Smooth muscle cell (in vitro differentiated cells): ENCODE results near the gene NHSL1. TPM values are rescaled to one million over a fixed set of nuclear protein-coding genes. Genes with fewer than 3 reads are reported as not detected.

Source experiments
- DNase-seq: peaks from one replicate; lab custom pipeline; 2025; ENCODE audit not compliant: unreplicated experiment; lab: John Stamatoyannopoulos, UW
- H2AFZ ChIP-seq: fragments of 200-600 bp; sonication (generic); 2 replicates; pipeline ENCODE4 v1.6.0; 2016; ENCODE audit warnings: antibody characterized with exemption, low read depth, mild to moderate bottlenecking
- H3F3A ChIP-seq: fragments of 200-600 bp; sonication (generic); 2 replicates; pipeline ENCODE4 v1.6.0; 2017; ENCODE audit warnings: antibody characterized with exemption, low read depth
- H3K27ac ChIP-seq: fragments of 200-600 bp; sonication (generic); 2 replicates; pipeline ENCODE4 v1.5.1; 2016; ENCODE audit warnings: low read depth, mild to moderate bottlenecking
- H3K27me3 ChIP-seq: fragments of 200-600 bp; sonication (generic); 2 replicates; pipeline ENCODE4 v1.6.1; 2016; ENCODE audit warnings: low read depth, mild to moderate bottlenecking
- H3K36me3 ChIP-seq: fragments of 200-600 bp; sonication (generic); 2 replicates; pipeline ENCODE4 v1.5.1; 2016; ENCODE audit warnings: low read depth
- H3K4me1 ChIP-seq: fragments of 200-600 bp; sonication (generic); 2 replicates; pipeline ENCODE4 v1.5.1; 2016; ENCODE audit warnings: low read depth
- H3K4me2 ChIP-seq: fragments of 200-600 bp; sonication (generic); 2 replicates; pipeline ENCODE4 v1.6.0; 2016; ENCODE audit warnings: mild to moderate bottlenecking
- H3K4me3 ChIP-seq: fragments of 200-600 bp; sonication (generic); 2 replicates; pipeline ENCODE4 v1.5.1; 2016; ENCODE audit warnings: mild to moderate bottlenecking
- H3K79me2 ChIP-seq: fragments of 200-600 bp; sonication (generic); 2 replicates; pipeline ENCODE4 v1.6.0; 2016; ENCODE audit warnings: low read depth, mild to moderate bottlenecking
- H3K9ac ChIP-seq: fragments of 200-600 bp; sonication (generic); 2 replicates; pipeline ENCODE4 v1.6.0; 2016; ENCODE audit warnings: low read depth
- H3K9me3 ChIP-seq: fragments of 200-600 bp; sonication (generic); replicated peaks from 2 replicates; pipeline ENCODE4 v1.5.1; 2016; ENCODE audit warnings: low read depth
- H4K20me1 ChIP-seq: fragments of 200-600 bp; sonication (generic); 2 replicates; pipeline ENCODE4 v1.6.0; 2016; ENCODE audit warnings: low read depth
- whole genome bisulfite sequencing: methylation state at CpG from one replicate; pipeline ENCODE4 v1.1.7; 2016; ENCODE audit warnings: low lambda C conversion rate; 5-methylcytosine and 5-hydroxymethylcytosine counted together
- polyA plus RNA-seq: library from polyadenylated mRNA; unstranded; fragments of >200 nt; fragmentation: Nextera tagmentation; extraction: Ambion mirVana; gene quantifications from 2 replicates; pipeline ENCODE4 v1.2.1, GENCODE V29; 2016
- total RNA-seq: library from RNA; depleted of rRNA; stranded (reverse); fragments of >200 nt; gene quantifications from 2 replicates; pipeline ENCODE4 v1.2.3, GENCODE V29; 2014
- TF ChIP-seq, protein P1 (sequence below): fragments of 200-600 bp; sonication (generic); IDR thresholded peaks from 2 replicates; pipeline ENCODE4 v1.5.1; 2017; ENCODE audit warnings: borderline replicate concordance, mild to moderate bottlenecking, antibody characterized with exemption; ENCODE audit not compliant: insufficient read depth, poor library complexity, severe bottlenecking

NHSL1 gene
- total and polyA plus RNA-seq, 2 experiments from 2014 or later = 6.6 to 7.2 TPM

DNA sequence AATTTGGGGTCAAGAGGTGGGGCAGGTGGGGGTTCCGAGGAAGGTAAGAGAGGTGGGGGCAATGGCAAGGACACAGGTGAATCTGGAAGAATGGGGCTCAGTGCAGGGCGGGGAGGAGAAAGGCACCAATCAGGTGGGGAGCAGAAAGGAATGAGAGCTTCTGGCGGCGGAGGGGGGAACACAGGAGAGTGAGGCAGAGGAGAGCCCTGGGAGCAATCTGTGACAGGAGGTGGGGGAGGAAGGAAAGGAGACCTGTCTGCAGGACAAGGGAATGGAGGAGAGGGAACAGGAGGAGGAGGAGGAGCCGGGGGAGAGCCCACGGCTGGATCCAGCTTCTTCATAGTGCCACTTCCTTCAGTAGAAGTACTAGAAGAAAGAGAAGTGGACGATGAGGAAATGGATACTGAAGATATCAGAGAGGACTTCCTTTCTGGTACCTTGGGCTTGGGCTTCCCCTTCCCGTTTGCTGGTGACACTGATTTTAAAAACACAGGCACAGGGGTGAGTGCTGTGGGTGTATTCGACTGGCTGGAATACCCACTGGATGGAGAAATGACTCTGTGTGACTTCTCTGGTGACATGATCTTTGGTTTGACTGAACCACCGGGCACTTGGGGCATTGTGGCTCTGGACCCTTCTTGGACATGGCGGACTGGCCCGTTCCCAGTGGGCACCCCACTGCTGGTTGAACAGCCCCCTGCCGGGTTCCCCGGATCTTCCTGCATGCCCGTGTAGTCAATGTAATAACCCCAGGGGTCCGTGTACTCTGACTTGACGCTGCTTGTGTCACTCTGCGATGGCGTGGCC lies 67.8 kb downstream of the NHSL1 start:
- no peaks in the 10 kb centered on the region for H3K9me3 ChIP-seq
- no peaks in the 10 kb centered on the region for H4K20me1 ChIP-seq
- TF ChIP-seq, protein P1, sequence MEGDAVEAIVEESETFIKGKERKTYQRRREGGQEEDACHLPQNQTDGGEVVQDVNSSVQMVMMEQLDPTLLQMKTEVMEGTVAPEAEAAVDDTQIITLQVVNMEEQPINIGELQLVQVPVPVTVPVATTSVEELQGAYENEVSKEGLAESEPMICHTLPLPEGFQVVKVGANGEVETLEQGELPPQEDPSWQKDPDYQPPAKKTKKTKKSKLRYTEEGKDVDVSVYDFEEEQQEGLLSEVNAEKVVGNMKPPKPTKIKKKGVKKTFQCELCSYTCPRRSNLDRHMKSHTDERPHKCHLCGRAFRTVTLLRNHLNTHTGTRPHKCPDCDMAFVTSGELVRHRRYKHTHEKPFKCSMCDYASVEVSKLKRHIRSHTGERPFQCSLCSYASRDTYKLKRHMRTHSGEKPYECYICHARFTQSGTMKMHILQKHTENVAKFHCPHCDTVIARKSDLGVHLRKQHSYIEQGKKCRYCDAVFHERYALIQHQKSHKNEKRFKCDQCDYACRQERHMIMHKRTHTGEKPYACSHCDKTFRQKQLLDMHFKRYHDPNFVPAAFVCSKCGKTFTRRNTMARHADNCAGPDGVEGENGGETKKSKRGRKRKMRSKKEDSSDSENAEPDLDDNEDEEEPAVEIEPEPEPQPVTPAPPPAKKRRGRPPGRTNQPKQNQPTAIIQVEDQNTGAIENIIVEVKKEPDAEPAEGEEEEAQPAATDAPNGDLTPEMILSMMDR = no peak
- no peaks in the 10 kb centered on the region for H3F3A ChIP-seq
- H3K27ac ChIP-seq = no peak overlapping the region
- H3K4me3 ChIP-seq = no peak overlapping the region
- H3K4me1 ChIP-seq = no peaks in the 10 kb centered on the region
- no peaks in the 10 kb centered on the region for H3K27me3 ChIP-seq
- 93% methylated on average over 18 of the region's 19 CpGs for WGBS
- no peak overlapping the region for H3K9ac ChIP-seq
- no peaks in the 10 kb centered on the region for H3K79me2 ChIP-seq
- H3K4me2 ChIP-seq = no peak overlapping the region
- no peaks in the 10 kb centered on the region for H3K36me3 ChIP-seq
- no peak overlapping the region for H2AFZ ChIP-seq
- no peak for DNase-seq

DNA sequence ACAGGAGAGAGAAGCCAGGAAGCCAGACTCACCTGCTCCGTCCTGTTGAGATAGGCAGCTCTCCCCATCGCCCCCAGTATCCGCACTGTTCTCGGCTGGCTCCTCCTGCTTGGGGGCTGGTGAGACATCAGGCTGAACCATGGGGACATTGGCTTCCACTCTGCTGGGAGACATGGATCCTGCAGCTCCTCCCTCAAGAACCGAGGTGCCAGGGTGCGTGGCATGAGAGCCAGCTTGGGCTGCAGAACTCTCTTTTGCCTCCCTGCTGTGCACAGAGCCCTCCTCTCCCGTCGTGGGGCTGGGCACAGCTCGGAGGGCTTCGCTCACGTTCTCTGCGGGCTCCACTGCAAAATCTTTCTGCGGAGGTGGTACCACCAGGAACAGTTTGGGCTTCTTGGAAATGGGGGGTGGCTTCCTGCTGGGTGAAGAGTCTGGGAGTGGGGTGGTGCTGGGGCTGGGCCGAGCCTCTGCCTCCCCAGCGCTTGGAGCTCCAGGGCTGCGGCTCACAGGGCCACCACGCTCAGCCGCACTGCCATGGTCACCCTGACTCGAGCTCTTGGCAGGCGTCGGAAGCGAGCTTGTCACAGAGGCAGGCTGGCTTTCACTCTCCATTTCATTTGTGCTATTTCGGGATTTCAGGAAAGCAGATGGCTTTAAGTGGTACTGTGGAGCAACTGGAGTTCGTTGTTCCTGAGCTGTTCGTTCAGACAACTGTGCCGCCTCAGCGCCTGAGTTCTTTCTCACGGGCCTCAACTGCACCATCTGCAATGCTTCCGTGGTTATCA lies 68.7 kb downstream of the NHSL1 start:
- Histone ChIP-seq H3F3A (no peaks in the 10 kb centered on the region), H3K4me1 (no peaks in the 10 kb centered on the region), H3K79me2 (no peaks in the 10 kb centered on the region), H3K4me2 (no peak overlapping the region), H2AFZ (no peak overlapping the region), H3K9me3 (no peaks in the 10 kb centered on the region), H3K4me3 (no peak overlapping the region), H3K27ac (no peak overlapping the region), H3K9ac (no peak overlapping the region), H3K27me3 (no peaks in the 10 kb centered on the region), H3K36me3 (no peaks in the 10 kb centered on the region), H4K20me1 (no peaks in the 10 kb centered on the region)
- TF ChIP-seq, protein P1 = no peak
- 92% methylated on average over 29 of the region's 29 CpGs for WGBS
- no peak for DNase-seq

DNA sequence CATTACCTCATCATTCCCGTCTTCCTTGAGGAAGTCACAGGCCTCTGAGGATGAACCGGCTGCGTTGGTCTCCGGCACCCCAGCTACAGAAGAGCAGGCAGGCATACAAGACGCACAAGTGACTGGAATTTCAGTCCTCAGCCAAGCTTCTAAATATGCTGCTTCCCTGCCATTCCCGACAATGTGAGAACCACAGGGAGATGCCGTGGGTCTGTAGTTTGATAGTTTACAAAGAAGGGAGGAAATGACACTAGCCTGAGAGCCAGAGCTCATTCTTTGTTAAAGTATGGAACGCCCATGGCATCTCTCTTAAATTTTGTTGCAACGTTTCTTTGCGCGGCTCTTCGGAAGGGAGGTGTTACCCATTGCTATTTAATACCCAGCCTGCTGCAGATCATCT lies 69.5 kb downstream of the NHSL1 start:
- Histone ChIP-seq H3K27ac (no peak overlapping the region), H3F3A (no peaks in the 10 kb centered on the region), H3K79me2 (no peaks in the 10 kb centered on the region), H4K20me1 (no peaks in the 10 kb centered on the region), H3K9ac (no peak overlapping the region), H3K36me3 (no peaks in the 10 kb centered on the region), H2AFZ (no peak overlapping the region), H3K4me3 (no peak overlapping the region), H3K4me1 (no peaks in the 10 kb centered on the region), H3K9me3 (no peaks in the 10 kb centered on the region), H3K4me2 (no peak overlapping the region), H3K27me3 (no peaks in the 10 kb centered on the region)
- TF ChIP-seq, protein P1 = no peak
- DNase-seq = no peak
- 80% methylated on average over 12 of the region's 12 CpGs for WGBS
